Measurements from ENCODE around the gene SHKBP1.
"Not testable (repeated sequence)": the region's sequence is repeated elsewhere in the genome, so short reads cannot be mapped to it uniquely, and the experiment has no call there.

The SHKBP1 gene

DNA sequence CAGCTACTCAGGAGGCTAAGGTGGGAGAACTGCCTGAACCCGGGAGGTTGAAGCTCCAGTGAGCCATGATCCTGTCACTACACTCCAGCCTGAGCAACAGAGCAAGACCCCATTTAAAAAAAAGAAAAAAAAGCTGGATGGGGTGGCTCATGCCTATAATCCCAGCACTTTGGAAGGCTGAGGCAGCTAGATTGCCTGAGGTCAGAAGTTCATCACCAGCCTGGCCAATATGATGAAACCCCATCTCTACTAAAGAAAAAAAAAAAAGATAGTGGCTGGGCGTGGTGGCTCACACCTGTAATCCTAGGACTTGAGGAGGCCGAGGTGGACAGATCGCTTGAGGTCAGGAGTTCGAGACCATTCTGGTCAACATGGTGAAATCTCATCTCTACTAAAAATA is 39.5 kb downstream of the SHKBP1 start:
- DNase-seq (ENCODE audit: low spot score) = no peak

DNA sequence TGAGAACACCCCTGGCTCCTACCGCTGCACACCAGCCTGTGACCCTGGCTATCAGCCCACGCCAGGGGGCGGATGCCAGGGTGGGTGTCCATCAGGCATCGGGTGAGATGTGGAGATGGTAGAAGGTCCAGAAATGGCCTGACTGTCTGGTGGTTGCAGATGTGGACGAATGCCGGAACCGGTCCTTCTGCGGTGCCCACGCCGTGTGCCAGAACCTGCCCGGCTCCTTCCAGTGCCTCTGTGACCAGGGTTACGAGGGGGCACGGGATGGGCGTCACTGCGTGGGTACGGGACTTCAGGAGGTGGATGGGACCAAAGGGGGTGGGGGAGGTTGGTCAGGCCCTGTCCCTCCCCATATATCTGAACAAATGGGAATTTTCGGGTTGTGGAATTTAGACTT is 40.3 kb downstream of the SHKBP1 start:
- no peak for DNase-seq (ENCODE audit: low spot score)

DNA sequence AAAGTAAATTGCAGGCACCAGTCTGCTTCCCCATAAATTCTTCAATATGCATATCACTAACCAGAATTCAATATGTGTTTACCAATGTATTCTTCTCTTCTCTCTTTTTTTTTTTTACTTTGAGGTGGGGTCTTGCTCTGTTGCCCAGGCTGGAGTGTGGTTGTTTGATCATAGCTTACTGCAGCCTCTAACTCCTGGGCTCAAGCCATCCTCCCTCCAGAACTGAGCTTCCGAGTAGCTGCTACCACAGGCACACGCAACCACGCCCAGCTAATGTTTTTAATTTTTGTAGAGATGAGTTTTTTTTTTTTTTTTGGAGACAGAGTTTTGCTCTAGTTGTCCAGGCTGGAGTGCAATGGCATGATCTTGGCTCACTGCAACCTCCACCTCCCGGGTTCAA is 41.3 kb downstream of the SHKBP1 start:
- no peak for DNase-seq (ENCODE audit: low spot score)

DNA sequence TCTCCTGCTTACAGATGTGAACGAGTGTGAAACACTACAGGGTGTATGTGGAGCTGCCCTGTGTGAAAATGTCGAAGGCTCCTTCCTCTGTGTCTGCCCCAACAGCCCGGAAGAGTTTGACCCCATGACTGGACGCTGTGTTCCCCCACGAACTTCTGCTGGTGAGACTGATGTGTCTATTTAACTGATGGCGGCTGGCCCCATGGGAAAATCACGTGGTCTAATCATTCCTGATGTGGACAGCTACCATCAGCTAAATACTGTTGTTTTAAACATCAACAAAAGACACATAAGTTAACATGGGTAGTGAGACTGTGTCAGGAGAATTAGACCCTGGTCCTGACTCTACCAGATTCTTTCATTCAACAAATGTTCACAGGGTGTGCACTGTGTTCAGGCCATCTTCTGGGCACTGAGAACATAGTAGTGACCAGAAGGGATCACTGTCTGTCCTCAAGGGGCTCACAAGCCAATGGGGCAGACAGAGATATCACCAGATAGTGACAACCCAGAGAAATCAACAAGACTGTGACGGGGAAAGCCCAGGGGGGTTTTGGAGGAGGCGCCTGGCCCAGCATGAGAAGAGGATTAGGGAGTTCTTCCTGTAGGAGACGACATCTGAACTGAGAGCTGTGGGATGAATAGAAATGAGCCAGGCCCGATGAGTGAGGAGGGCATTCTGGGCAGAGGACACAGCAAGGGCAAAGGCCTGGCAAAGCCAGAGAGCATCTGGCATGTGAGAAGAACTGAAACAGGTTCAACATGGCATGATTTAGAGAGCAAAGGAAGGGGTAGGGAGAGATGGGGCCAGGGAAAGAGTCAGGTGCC is 42.9 kb downstream of the SHKBP1 start:
- no peak for DNase-seq (ENCODE audit: low spot score)

DNA sequence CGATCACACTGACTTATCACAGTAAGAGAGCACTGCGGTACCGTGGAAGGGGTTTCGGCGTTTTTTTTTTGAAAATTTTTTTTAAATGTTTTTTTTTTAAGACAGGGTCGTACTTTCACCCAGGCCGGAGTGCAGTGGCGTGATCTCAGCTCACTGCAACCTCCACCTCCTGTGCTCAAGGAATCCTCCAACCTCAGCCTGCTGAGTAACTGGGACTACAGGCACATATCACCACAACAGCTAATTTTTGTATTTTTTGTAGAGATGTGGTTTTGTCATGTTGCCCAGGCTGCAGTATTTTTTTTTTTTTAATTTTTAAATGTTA is 43.5 kb downstream of the SHKBP1 start:
- no peak for DNase-seq (ENCODE audit: low spot score)

DNA sequence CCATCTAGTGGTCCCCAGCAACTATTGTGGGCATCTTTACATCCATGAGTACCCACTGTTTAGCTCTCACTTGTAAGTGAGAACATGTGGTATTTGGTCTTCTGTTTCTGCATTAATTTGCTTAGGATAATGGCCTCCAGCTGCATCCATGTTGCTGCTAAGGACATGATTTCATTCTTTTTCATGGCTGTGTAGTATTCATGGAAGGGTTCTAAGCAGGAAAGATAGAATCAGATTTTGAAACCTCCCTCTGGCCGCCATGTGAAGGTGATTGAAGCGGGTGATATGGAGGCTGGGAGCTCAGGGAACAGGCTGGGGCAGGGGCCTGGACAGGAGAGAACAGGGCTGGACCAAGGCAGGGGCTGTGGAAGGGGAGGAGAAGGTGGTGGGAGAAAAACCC is 44.6 kb downstream of the SHKBP1 start:
- no peak for DNase-seq (ENCODE audit: low spot score)

DNA sequence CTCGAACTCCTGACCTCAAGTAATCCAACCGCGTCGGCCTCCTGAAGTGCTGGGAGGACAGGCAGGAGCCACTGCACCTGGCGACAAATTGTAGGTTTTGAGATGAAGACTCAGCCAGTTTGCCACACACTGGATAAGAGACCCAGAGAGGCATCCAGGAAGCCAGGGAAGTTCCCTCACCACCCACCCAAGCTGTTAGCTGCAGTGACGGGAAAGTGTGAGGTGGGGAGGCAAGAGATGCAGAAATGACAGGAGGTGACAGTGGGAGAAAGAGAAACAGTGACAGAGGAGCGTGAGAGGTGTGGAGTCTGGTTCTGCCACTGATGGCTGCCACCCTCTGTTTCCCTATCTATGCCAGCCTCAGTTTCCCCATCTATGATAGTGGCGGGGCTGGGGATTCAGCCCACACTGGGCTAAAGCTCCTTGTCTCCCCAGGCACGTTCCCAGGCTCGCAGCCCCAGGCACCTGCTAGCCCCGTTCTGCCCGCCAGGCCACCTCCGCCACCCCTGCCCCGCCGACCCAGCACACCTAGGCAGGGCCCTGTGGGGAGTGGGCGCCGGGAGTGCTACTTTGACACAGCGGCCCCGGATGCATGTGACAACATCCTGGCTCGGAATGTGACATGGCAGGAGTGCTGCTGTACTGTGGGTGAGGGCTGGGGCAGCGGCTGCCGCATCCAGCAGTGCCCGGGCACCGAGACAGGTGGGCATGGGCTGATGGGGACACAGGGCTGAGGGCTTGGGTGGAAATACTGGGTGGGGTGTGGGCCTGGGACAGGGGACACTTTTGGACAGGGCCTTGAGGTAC is 45.5 kb downstream of the SHKBP1 start:
- DNase-seq (ENCODE audit: low spot score) = no peak

DNA sequence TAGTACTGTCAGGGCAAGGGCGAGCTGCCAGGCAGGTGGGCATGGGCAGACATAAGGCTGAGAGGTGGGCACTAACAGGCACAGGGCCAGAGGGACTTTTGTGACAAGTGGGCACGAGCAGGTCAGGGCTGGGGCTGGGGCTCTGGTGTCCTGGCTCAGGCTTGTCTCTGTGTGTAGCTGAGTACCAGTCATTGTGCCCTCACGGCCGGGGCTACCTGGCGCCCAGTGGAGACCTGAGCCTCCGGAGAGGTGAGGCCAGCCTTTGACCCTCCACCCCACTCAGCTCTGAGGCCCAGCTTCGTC is 46.1 kb downstream of the SHKBP1 start:
- DNase-seq (ENCODE audit: low spot score) = no peak

DNA sequence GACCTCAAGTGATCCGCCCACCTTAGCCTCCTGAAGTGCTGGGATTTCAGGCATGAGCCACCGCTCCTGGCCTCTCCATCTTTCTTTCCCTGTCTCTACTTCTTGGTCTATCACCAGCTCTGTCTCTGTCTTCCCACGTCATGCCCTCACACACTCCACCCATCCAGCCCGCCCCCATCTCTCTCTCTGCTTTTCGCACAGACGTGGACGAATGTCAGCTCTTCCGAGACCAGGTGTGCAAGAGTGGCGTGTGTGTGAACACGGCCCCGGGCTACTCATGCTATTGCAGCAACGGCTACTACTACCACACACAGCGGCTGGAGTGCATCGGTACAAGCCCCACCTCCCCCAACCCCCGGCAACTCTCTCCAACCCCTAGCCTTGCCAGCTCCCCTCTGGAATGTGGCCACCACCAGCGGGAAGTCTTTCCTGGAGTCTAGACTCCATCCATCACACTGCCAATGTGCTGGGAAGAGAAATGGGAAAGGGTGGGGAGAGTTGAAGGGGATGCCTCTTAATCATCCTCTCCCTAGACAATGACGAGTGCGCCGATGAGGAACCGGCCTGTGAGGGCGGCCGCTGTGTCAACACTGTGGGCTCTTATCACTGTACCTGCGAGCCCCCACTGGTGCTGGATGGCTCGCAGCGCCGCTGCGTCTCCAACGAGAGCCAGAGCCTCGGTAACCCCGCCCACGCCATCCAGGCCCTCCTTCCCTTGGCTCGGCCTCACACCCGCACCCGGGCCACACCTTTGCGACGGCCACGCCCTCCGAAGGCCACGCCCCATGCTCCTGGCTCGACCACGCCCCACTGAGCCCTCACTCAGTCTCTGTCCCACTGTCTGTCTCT is 47.0 kb downstream of the SHKBP1 start:
- no peak for DNase-seq (ENCODE audit: low spot score)

DNA sequence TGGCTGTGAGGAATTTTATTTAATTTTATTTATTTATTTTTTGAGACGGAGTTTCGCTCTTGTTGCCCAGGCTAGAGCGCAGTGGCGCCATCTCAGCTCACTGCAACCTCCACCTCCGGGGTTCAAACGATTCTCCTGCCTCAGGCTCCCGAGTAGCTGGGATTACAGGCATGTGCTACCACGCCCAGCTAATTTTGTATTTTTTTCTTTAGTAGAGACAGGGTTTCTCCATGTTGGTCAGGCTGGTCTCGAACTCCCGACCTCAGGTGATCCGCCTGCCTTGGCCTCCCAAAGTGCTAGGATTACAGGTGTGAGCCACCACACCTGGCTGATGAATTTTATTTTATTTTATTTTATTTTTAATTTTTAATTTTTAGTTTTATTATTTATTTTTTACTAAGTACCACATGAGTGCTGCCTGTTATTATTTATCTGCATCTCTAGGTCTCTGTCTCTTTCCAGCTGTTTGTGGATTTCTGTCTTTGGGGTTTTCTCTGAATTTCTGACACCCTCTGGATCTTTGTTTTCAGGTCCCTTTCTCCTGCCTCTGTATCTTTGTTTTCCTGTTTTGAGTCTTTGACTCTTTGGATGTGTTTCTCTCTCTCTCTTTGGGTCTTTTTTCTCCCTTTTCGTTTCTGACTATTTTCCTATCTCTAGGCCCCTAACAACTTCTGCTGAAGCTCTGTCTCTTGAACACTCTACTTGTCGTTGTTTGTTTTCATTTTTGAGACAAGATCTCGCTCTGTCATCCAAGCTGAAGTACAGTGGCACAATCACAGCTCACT is 47.9 kb downstream of the SHKBP1 start:
- not testable (repeated sequence) for DNase-seq (ENCODE audit: low spot score)

DNA sequence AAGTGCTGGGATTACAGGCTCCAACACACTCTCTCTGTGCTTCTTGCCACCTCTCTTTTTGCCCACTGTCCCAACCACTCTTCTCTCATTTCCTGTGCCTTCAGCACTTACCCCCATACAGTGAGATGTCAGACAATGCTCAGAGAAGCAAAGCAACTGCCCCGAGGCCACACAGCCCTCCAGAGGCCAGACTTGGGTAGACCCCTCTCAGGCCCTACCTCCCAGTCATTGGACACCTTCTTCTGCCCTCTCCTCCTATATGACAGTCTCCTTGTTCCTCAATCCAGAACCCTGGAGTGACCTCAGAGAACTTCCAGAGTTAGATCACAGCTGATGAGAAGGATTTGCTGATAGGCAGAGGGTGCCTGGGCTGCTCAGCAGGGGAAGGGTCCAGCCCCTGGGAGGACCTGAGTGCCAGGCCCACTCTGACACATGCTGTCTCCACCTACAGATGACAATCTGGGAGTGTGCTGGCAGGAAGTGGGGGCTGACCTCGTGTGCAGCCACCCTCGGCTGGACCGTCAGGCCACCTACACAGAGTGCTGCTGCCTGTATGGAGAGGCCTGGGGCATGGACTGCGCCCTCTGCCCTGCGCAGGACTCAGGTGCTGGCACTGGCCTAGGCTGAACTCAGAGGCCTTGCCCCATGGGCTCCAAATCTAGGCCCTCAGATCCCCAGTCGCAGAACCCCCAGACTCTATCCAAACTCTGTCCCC is 48.9 kb downstream of the SHKBP1 start:
- no peak for DNase-seq (ENCODE audit: low spot score)

DNA sequence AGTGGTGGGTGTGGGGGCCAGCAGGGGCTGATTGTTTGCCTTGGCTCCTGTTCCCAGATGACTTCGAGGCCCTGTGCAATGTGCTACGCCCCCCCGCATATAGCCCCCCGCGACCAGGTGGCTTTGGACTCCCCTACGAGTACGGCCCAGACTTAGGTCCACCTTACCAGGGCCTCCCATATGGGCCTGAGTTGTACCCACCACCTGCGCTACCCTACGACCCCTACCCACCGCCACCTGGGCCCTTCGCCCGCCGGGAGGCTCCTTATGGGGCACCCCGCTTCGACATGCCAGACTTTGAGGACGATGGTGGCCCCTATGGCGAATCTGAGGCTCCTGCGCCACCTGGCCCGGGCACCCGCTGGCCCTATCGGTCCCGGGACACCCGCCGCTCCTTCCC is 50.2 kb downstream of the SHKBP1 start:
- DNase-seq (ENCODE audit: low spot score) = no peak

DNA sequence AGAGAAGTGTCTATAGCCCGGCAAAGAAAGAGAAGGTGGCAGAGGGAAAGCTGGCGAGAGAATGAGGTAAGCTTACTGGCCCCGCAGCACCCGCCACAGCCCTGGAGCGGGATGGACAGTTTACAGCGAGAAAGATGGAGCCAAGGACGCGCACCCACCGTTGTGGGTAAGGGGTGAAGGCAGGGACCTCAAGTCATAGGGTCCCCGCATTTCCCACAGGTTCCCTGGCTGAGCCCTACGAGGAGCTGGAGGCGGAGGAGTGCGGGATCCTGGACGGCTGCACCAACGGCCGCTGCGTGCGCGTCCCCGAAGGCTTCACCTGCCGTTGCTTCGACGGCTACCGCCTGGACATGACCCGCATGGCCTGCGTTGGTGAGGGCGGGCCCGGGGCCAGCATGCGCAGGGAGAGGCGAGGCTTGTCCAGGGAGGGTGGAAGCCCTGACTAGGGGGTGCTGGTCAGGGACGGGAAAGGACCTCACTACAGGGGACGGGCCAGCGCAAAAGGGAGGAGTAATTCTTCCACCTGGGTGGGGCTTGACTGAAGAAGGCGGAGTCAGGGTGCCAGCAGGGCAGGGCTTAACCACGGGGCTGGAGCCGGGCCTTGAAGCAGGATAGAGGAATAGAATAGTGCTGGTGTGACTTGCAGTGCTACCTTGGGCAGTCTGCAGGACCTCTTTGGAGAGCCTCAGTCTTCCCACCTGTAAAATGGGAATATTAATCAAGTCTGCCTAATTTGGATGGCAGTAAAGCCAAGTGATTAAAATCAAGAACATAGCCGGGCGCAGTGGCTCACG is 51.0 kb downstream of the SHKBP1 start:
- no peak for DNase-seq (ENCODE audit: low spot score)

DNA sequence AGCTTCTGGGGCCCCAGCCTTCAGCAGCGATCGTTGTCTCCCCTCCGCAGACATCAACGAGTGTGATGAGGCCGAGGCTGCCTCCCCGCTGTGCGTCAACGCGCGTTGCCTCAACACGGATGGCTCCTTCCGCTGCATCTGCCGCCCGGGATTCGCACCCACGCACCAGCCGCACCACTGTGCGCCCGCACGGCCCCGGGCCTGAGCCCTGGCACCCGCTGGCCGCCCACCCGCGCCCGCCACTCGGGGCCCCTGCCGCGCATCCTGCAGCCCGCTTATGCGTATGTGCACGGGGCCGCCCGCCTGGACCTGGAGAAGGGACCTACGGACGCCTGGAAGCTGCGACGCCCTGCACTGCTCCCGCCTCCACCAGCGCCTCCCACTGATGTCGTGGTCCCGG is 52.7 kb downstream of the SHKBP1 start:
- no peak for DNase-seq (ENCODE audit: low spot score)

DNA sequence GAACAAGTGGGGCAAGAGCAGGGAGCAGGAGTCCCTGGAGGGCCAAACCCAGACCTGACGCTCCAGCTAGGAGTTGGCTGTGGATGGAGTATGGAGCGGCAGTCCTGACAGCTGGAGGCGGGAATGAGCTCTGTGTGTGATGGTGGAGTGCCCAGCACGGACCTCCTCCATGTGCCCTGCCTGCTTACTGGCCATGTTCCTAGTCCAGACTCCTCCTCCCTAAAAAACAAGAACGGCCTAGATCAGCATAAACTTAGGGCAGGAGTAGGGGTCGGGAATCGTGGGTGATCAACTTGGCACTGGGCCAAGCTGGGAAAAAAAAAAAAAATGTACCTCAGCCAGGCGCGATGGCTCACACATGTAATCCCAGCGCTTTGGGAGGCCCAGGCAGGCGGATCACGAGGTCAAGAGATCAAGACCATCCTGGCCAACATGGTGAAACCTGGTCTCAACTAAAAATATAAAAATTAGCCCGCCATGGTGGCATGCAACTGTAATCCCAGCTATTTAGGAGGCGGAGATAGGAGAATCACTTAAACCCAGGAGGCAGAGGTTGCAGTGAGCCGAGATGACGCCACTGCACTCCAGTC is 54.0 kb downstream of the SHKBP1 start:
- no peak for DNase-seq (ENCODE audit: low spot score)

DNA sequence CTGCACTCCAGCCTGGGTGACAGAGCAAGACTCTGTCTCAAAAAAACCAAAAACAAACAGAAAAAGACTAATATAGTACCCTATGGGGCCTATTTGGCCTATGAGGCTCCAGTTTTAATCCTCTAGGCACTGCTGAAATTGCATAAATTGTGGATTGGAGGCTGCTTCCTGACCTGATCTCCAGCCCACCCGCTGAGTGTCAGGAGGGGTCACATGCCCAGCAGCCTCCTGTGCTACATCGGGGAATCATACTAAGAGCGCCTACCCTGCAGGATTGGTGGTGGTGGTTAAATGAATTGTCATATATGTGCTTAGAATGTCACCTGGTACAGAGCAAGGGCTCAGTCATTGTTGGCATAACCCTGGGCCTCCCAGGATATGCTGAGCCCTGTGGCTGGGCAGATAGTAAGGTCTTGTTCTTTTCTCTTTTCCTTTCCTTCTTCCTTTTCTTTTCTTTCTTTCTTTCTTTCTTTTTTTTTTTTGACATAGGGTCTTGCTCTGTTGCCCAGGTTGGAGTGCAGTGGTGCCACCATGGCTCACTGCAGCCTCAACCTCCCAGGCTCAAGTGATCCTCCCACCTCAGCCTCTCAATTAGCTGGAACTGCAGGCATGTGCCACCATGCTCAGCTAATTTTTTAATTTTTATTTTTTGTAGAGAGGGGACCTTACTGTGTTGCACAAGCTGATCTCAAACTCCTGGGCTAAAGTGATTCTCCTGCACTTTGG is 55.8 kb downstream of the SHKBP1 start:
- DNase-seq (ENCODE audit: low spot score) = no peak

DNA sequence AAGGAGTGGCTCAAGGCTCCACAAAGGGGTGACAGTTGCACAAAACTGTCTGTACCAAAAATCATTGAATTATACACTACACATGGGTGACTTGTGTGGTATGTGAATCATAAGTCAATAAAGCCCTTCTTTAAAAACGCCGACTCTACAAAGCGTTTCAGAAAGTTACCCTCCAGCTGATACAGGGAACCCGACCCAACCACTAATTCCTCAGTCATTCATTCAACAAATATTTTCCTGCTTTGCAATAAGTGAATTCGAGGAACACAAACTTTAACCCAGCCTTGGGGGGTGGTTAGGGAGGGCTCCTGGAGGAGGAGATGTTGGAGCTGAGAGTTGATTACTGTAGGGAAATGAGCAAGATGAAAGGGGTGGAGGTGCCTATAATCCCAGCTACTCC is 56.5 kb downstream of the SHKBP1 start:
- no peak for DNase-seq (ENCODE audit: low spot score)

DNA sequence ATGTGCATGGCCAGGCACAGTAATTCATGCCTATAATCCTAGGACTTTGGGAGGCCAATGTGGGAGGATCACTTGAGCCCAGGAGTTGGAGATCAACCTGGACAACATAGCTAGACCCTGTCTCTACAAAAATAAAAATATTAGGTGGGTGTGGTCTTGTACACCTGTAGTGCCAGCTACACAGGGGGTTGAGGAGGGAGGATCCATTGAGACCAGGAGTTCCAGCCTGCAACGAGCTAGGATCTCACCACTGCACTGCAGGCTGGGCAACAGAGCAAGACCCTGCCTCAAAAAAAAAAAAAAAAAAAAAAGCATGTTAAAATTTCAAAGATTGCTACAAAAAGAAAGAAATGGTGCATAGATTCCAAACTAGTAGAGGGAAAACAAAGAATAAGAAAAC is 61.7 kb downstream of the SHKBP1 start:
- no peak for DNase-seq (ENCODE audit: low spot score)

DNA sequence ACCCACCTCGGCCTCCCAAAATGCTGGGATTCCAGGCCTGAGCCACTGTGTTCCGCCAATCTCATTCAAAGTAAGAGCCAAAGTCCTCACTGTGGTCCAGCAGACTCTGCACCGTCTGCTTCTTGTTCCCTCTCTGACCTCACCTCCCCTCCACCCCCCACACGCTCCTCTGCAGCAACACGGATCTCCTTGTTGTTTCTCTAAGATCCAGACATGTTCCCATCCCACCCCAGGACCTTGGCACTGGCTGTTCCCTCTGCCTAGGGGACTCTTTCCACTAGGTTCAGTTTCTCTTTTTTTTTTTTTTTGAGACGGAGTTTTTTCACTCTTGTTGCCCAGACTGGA is 62.9 kb downstream of the SHKBP1 start:
- DNase-seq (ENCODE audit: low spot score) = no peak

DNA sequence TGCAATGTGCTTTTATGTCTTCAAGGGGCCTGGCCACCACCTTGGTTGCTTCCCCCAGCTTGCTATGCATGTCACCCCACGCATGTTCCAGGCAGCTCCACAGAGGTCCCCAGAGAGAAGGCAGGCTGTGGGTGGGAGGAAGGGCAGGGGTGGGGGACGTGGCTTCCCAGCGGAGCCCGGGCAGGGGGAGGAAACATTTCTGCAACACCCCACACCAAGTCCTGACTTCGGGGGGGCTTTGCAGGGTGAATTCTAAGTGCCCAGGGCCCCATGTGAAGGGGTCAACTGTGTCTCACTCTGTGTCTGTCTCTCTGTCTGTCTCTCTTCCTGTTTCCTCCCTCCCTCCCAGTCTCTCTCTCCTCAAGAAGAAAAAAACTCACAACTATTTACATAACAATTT is 64.1 kb downstream of the SHKBP1 start:
- no peak for DNase-seq (ENCODE audit: low spot score)
